UCSD-AML1 (cell line): ENCODE data around the gene COL18A1.
"Not testable (repeated sequence)": the region's sequence is repeated elsewhere in the genome, so short reads cannot be mapped to it uniquely, and the experiment has no call there.

Source experiments
- DNase-seq: peaks from one replicate; lab custom pipeline; 2025; ENCODE audit not compliant: unreplicated experiment; lab: John Stamatoyannopoulos, UW

Gene COL18A1

DNA sequence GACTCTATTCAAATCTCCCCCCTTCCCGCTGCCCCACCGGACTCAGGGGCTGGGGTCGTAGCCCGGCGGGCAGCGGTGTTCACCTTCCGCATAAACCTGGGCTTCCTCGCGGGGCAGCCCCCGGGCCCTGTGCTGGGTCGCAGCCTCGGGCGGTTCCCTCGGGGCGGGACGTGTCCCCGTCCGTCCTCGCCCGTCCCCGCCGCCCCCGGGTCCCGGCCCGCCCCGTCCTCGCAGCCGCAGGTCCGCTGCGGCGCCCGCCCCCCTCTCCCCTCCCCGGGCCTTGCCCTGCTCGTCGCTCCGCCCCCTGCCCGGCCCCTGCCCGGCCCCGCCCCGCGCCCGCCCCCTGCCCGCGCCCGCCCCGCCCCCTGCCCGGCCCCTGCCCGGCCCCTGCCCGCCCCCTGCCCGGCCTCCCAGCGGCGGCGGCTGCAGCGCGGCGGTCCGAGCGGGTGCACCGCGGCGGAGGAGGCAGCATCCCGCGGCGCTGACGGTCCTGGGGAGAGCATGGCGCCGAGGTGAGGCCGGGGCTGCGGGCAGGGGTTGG is at the start of gene COL18A1:
Gene COL18A1 (plus strand): TSS at position 436 of the 541 bp plus-strand sequence. CDS start 66 bp downstream, at position 502.
- DNase-seq, result no peak

DNA sequence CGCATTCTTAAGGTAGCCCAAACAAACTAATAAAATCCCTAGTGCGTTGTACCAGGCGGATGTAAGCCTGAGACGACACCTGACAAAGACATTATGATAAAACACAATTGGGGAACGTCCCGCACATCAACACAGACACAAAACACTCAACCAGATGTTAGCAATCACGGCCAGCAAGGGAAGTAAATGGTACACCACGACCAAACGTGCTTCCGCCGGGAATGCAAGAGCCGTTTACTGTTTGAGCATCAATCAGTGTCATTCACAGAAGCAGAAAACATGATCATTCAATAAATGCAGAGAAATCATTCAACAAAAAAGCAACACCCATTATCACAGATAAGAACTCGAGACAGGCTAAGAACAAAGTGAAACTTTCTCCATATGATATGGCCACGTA is 49.4 kb upstream of the COL18A1 start:
- no peak for DNase-seq

DNA sequence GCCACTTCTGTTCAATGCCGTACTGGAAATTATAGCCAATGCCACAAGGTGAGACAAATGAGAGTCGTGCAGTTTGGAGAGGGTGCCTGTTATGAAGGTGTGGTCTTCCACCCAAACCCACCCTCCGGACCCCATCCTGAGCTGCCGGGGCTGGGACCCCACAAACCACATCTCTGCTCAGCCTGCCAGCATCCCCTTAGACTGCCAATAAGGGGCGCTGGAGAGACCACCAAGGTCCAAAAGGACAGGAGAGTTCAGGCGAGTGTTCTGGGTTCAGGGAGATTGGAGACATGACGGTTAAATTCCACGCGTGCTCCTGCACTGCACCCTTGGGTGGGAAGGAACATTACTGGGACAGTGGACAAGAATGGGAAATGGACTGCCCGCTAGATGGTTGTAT is 48.7 kb upstream of the COL18A1 start:
- DNase-seq, result no peak

DNA sequence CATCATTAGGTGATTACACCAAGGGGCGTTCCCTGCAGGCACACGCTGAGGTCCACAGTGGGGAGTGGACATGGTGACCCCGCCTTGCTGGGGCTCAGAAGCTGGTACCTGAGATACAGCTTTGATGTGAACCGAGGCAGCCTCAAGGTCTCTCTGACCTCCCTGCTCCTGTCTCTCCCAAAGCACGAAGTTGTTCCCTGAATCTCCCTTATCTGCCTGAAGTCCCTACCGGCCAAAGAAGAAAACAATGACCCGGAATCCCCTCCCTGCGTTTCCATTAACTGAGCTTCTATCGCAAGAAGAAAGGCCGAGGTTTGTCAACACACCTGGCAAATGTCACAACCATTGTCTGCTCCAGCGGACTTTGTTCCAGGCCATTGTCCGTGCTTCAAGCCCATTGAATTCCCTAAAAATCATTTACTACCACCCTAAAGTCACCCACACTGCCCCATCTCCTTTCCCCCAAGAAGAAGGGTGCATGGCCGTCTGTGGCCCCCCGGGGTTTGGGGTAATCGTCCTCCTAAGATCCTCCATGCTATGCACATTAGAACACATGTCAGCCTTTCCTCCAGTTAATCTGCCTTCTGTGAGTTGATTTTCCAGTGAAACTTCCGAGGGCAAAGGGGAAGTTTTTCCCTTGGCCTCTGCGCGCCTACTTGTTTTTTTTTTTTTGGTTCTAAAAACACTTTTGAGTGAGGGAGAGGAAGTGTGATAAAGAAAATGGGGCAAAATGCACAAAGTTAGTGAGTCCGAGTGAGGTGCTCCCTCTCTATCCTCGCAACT is 48.1 kb upstream of the COL18A1 start:
- DNase-seq, result no peak

DNA sequence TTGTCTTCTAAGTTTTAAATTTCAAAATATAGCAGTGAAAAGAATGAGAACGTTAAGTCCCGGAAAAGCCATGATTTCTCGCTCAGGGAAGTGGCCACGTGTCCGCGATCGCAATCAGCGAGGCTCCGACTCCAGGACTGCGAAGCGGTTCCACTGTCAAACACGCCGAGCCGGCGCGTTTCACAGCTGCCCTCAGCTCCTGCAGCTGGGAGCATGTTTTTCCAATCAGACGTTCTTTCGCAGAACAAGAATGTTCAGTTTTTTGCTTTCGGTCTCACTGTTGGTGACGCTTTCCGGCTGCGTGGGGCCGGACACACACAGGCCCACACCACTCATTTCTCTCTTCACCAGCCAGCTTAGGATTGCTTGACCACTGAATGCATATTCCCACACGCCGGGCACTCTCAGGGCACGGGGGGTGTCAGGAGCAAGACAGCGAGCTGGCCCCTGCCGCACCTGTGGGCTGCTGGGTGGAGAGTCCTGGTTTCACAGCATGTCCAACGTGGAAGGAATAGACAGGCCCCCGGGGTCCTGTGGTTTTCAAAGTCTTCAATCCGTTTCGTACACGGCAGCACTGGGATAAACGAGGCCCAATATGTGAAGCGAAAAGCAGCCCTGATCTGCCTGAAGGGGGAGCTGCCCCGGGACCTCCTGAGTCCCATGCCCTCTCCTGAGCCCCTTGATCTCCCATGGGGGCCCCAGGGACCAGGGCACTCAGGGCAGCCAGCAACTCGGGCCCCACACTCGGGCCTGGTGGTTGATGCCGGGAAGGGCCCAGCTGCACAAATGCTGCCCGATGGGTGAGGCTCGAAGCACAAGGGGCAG is 47.3 kb upstream of the COL18A1 start:
- no peak for DNase-seq

DNA sequence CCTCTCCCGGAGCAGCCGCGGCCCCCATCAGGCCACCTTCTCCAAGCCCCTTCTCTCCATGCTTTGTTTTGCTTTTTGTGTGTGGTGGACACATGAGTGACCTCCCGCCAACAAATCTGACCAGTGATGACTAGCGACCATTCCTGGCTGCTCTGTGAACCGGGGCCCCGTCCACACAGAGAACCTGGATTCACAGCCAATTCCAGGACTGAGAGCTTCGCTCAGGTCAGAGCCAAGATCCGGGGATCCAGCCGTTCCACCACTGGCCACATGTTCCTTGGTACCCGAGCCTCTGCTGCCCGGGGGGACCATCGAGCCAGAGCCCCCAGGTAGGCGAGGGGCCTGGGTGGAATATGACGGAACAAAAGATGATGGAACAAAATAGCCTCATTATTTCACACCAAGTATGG is 46.7 kb upstream of the COL18A1 start:
- DNase-seq, result no peak

DNA sequence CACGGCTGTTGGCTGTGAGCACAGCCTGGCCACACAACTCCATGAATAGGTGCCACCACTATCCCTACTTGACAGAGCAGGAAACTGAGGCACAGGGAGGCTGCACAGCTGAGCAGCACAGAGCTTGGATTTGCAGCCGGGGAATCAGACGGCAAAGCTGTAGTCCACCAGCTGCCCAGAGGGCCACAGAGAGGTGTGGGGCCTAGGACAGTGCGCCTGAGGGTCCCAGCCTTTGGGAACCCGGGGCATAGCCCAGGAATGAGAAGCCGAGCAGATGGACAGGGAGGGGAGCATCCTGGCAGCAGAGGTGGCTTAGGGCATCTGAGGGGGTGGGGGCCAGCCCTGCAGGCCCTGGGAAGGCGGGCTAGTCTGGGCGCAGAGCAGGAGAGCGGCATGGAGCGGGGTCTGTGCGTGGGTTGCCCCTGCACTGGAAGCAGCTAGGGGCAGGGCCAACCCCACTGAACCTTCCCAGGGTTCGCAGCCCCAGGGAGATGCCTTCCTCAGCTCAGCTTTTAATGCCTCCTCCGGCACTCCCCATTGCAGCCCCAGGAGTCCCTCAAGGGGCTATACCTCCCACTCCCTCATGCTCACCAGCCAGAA is 46.2 kb upstream of the COL18A1 start:
- DNase-seq, result no peak

DNA sequence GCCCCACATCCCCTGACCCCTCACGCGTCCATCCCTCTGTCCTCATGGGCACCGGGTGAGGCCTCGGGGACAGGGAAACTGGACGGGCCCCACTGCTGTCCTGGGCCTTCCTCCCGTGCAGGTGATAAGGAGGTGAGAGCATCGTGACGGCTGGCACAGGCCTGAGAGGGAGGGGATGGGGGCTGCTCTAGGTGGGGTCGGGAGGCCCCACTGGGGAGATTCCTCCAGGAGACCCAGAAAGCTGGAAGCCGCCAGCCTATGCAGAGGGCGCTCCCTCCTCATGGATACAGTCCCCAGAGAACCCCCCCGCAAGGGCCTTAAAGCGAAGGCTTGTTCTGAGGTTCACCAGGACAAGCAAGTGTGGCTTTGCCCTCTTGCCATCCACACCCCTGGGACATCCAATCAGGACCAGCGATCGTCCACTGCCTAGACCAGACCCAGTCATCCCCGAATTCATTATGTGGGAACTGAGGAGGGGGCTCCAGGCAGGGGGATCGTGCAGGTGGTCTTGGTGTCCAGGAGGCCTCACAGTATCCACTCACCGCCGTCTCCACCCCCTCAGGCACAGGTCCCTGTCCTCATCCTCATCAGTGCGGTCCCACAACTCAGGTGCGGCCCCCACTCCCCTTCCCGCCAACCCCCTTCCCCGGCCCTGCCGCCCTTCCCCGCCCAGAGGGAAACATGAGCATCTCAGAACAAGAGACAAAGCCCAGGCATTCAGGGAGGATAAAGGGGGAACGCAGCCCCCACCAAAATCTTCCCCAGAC is 45.3 kb upstream of the COL18A1 start:
- no peak for DNase-seq

DNA sequence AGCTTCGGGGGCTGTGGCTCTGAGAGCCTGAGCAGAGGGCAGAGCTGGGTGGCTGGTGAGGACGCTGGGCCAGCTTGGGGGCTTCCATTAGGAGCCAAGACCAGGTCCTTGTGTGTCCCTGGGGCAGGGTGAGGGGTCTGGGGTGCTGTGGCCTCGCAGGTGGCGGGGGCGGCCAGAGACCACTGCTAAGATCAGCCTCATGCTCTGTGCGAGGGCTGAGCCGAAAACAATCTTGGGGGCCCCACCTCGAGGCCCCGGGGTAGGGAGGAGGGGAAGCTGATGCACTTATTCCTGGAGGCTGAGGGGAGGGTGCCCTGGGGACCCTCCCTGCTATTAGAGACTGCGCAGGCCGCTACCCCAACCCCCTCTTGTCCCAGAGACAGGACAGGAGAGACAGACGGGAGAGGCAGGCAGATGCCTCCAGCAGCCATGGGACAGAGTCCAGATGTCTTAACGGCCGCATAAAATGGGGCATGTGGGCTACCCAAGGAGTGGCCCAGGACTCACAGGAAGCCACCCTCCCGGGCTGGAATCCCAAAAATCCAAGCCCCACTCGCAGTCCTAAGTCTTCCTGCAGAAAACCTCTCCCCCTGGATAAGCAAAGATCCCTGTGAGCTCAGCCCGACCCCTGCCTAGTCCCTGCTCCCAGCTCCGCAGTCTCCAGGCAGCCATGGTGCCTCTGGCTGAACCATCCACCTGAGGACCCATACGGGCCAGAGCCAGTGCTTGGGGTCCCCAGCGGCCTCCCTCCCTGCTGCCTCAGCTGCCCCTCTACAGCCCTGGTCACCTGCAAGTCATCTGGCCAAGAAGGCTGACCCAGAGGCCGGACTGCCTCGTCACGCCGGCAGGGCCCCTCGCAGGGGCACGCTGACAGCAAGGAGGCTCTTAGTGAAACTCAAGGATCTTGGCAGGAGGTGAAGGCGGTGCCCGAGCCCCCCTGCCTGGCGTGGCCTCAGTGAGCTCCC is 43.6 kb upstream of the COL18A1 start:
- DNase-seq, result no peak

DNA sequence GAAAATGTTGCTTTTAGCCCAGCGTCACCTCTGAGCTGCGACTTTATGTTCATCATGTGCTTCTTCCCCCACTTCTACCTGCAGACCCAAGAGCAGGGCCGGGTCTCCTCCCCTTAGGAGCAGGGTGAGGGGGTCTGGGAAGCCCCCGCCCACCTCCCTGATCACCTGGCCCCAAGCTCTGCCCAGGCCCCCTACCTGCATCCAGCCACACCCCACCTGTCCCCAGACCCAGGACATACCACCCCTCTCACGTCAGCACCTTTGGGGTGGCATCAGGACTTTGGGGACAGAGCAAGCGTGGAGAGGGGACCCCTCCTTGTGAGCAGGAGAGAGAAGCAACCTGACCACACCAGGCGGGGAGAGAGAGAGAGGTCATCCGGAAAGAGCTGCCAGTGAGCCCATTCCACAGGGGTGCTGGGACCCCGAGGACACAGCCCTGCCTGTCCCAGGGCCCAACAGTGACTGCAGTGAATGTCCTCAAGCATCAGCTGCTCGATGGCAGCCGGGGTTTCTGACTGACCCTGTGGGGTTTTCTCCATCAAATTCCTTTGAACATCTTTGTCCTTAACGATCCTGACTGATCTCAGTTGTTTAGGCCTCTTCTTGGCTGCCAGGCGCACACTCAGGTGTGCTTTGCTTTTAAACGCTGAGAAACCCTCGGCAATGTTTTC is 42.8 kb upstream of the COL18A1 start:
- DNase-seq, result no peak

DNA sequence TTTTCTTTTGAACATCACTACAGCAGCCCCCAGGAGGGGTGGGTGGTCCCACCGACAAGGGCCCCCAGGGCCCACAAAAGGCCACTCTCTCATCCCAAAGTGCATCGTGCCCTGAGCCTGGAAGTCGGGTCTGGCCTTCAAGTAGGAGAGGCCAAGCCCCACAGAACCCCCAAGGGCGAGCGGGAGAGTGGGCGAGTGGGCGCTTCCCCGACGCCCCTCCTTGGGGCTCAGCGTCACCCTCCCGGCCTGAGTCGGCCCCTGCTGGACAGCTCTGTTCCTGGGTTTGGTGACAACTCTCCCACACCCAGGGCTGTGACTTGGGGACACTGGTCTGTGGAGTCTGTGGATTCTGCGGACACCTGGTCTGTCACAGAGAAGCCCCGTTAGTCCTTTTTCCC is 42.2 kb upstream of the COL18A1 start:
- no peak for DNase-seq

DNA sequence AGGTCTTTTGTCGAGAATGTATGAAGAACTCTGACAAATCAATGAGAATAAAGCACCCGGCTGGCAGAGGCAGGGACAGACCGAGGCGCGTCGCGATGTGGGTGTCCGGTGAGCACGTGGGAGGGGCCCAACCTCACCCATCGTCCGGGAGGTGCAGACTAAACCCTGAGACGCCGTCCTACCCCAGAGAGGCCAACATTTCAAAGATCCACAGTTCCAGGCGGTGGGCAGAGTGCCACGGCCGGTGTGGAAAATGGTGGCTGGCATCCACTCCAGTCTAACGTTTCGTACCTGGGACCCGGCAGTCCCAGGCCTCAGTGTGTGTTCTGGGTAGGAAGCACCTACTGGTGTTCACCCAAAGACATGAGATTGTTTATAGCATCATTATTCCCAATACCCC is 41.7 kb upstream of the COL18A1 start:
- not testable (repeated sequence) for DNase-seq

DNA sequence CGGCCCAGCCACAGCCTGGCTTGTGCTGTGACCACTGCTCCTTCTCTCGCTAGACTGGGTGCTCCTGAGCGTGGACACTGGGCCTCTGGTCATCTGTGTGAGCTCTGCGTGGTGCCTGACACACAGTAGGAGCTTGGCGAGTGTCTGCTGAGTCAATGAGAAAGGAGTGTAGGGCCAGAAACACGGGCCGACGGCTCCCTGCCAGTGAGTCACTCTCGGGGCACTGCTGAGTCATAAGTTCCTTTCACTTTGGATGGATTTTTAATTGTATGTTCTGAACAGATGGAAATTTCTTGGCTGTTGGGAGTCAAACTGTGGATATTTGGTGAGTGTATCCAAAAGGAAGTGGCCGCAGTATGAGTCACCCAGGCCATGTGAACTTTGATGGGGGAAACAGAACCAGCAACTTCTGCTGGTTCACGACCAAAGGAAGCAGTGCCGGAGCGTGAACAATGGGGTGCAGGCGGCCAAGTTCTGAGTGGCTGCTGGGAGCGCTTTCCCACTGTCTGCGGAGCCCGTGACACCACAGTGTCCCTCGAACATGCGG is 41.0 kb upstream of the COL18A1 start:
- DNase-seq, result peak; percentile 67

DNA sequence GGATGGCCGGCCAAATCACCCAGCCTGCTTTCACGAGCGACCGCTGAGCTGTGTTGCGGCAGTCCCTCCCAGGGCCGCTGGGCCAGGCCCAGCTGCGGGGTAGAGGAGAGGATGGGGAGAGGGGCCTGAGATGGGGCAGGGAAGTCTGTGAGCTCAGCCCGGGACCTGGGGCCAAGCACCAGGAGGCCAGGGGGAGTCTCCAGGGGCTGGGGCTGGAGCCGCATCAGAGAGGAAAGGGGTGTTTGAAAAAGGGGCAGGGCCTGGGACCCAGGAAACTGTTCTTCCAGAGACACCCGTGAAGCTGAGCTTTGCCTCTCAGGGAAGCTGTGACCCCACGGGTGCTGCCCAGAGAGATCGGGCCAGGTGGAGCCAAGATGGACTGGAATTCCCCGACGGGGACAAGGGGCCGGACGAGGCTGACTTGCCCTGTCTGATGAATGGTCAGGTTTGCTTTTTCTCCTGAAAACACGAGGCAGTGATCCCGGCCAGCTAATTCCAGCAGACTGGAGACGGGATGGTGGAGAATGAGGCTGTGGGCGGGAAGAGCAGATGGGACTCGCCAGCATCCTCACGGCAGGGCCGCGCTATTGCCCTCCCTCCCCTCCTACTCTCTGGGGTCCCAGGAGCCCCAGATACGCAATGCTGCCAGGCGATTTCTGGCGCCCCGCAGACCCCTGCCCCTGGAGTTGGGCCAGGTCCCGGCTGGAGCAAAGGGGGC is 40.3 kb upstream of the COL18A1 start:
- DNase-seq, result no peak

DNA sequence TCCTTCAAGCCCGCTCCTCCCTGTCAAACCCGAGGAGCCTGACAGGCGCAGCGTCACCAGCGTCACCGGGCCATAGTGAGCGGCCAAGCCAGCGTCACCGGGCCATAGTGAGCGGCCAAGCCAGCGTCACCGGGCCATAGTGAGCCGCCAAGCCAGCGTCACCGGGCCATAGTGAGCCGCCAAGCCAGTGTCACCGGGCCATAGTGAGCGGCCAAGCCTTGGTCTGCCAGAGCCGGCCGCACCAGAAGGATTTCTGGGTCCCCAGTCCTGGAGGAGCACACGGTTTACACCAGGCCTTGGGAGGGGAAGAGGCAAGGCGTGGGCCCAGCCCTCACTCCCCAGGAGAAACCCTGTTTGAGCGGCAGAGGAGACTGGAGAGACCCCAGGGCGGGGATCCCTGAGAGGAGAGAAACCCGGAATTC is 39.8 kb upstream of the COL18A1 start:
- DNase-seq, result no peak

DNA sequence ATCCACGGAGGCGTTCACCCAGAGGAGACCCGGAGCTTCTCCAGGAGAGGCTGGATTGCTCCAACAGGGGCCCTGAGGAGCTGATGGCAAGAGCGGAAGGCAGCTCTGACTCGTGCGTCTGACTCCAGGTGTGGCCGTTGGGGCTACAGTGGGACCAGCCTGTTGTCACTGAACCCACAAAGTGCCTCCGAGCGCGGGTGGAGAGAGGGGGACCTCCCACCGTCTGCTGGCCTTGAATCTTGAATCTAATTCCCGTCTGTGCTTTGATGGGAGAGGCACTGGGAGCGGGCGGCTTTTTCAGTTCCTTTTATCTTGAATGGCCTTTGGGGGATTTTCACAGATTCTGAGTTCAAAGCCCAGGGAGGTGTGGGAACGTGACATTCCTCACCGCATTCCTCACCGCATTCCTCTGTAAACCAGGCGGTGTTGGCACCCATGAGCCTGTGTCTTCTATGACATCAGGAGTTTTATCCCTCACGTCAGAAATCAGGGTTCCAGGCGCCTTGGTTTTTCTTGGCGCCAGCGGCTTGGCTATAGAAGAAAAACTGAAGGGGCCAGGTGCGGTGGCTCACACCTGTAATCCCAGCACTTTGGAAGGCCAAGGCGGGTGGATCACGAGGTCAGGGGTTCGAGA is 39.2 kb upstream of the COL18A1 start:
- no peak for DNase-seq

DNA sequence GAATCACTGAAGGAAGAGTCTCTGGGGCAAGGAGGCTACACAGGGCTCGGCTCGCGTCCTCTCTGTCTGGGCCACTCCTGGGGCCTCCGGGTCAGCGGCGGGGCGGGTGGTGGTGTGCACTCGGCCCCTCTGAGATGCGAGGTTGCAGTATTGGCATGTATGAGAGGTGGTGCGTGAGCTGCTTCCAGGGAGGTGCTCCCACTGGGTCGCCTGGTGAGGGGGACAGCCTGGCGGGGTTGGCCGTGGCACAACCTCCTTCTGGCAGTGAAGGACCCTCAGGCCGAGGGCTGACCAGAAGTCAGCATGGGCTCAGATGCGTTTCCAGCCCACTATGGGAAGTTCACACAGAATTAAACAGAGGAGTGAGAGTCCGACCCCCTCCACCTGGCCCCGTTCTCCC is 38.5 kb upstream of the COL18A1 start:
- DNase-seq, result no peak

DNA sequence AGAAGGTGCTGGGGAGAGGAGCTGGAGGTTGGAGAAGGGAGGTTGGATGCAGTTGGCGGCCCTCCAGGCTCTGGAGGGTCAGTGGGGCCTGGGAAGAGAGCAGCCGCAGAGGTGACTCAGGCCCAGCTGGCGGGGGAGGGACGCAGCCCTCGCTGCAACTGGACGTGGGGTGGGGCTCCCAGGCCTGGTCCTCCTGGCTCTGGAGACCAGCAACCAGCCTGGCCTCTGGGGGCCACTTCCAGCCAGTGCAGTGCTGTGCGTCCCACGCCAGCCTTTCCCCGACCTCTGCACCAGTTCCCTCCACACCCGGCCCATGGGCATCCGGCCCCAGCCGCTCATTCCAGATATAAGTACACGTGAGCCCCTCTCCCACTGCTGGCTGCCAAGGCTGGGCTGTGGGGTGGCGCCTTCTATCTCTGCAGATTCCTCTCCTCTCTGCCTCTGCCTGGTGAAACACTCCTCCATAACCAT is 38.0 kb upstream of the COL18A1 start:
- DNase-seq, result no peak
